ENCODE measurements around the gene NUTF2. TPM values are rescaled to one million over a fixed set of nuclear protein-coding genes. Genes with fewer than 3 reads are reported as not detected.

The NUTF2 gene
- total RNA-seq (100 to 1,000 TPM in 1 of 10 donors, 10 to 100 TPM in 9; 73.9 to 105 (median 80.5) TPM), polyA plus RNA-seq (100 to 1,000 TPM; 186 to 214 TPM)
- long read RNA-seq, donor 1, transcript NUTF2-206 (5 exons, 1,119 nt): minor isoform, 6 of 50 reads
- long read RNA-seq, donor 1, transcript NUTF2-201 (5 exons, 2,321 nt): major isoform, 43 of 50 reads
- long read RNA-seq, donor 1, partial matches to known transcripts: 1 of 50 reads
- long read RNA-seq, donor 1, other reads (novel, unspliced or antisense): 0 of 50 reads
- long read RNA-seq, donor 2, transcript NUTF2-201 (5 exons, 2,321 nt): major isoform, 36 of 47 reads
- long read RNA-seq, donor 2, transcript NUTF2-206 (5 exons, 1,119 nt): minor isoform, 8 of 47 reads
- long read RNA-seq, donor 2, partial matches to known transcripts: 0 of 47 reads
- long read RNA-seq, donor 2, other reads (novel, unspliced or antisense): 1 of 47 reads
- long read RNA-seq, donor 3, transcript NUTF2-208 (1 exons, 2,608 nt): minor isoform, 12 of 47 reads
- long read RNA-seq, donor 3, transcript NUTF2-201 (5 exons, 2,321 nt): major isoform, 25 of 47 reads
- long read RNA-seq, donor 3, transcript NUTF2-206 (5 exons, 1,119 nt): minor isoform, 7 of 47 reads
- long read RNA-seq, donor 3, partial matches to known transcripts: 3 of 47 reads
- long read RNA-seq, donor 3, other reads (novel, unspliced or antisense): 0 of 47 reads

GRCh38 chr16:67846320-67847063 lies at the start of gene NUTF2:
NUTF2 (plus strand) TSS chr16:67846933; CDS start chr16:67865131, 18,198 bp downstream.
- 1% methylated on average over 48 to 57 of the region's 57 CpGs for WGBS, 2 donors

GRCh38 chr16:67800338-67800926 lies 46.3 kb upstream of the NUTF2 start:
- Histone ChIP-seq H3K4me1 (peaks cover 9 to 50% (median 28%) of the 10 kb centered on the region in 9 donors), H3K27ac (peak overlapping the region in 4 of 10 donors; percentile 41 to 71 (median 62)), H3K27me3 (no peaks in the 10 kb centered on the region), H3K4me3 (no peak overlapping the region), H3K36me3 (peaks cover 0 to 88% (median 4%) of the 10 kb centered on the region in 9 donors), H3K9me3 (no peaks in the 10 kb centered on the region)
- WGBS, 2 donors: 62 to 70% methylated on average over 7 of the region's 7 CpGs
- intact Hi-C loops (cut with DNase I): loop anchor here in 2 of 10 donors (10.0 kb wide), 1 partner anchor 126 kb away; no protein-coding TSS in a partner anchor
- ATAC-seq (peak; percentile 76 to 96 (median 82)), DNase-seq (peak in 1 of 2 donors; percentile 66)
- TF ChIP-seq CTCF (IDR thresholded peaks at IDR 0.05): no peak

More at GRCh38 chr16:67846320-67847063, at the start of gene NUTF2:
- H3K4me3 ChIP-seq: peak within 1 kb of the TSS; percentile 55 to 100 (median 96)
- DNase-seq: peak; percentile 96 to 97
- H3K4me1 ChIP-seq: peaks cover 21 to 64% (median 57%) of the 10 kb centered on the region in 9 donors
- peaks cover 0 to 6% (median 0%) of the 10 kb centered on the region in 9 donors for H3K36me3 ChIP-seq
- H3K9me3 ChIP-seq: no peaks in the 10 kb centered on the region
- intact Hi-C loops (cut with DNase I): loop anchor here in 3 of 10 donors (2.0 to 10.0 kb wide), 5 partner anchors 16 to 322 kb away; partner anchors contain the start of genes EDC4 (in 1 of the 3), RANBP10 (in 1 of the 3), RIPOR1 (in 1 of the 3) and TSNAXIP1 (in 1 of the 3)
- peak within 1 kb of the TSS; percentile 90 to 100 (median 97) for H3K27ac ChIP-seq
- TF ChIP-seq CTCF (IDR thresholded peaks at IDR 0.05): no peak
- peak; percentile 84 to 93 (median 89) for ATAC-seq
- H3K27me3 ChIP-seq: no peaks in the 10 kb centered on the region

- Histone ChIP-seq H3K9me3 (no peaks in the 10 kb centered on the region), H3K36me3 (peaks cover 0 to 85% (median 4%) of the 10 kb centered on the region in 9 donors), H3K27ac (no peak overlapping the region), H3K4me1 (peaks cover 11 to 55% (median 33%) of the 10 kb centered on the region in 9 donors), H3K27me3 (no peaks in the 10 kb centered on the region), H3K4me3 (no peak overlapping the region)
- DNase-seq (no peak), ATAC-seq (no peak)
- intact Hi-C loops (cut with DNase I): loop anchor here in 2 of 10 donors (10.0 kb wide), 1 partner anchor 126 kb away; no protein-coding TSS in a partner anchor
- no peak for TF ChIP-seq CTCF (IDR thresholded peaks at IDR 0.05)
- 88 to 92% methylated on average over 1 of the region's 1 CpG for WGBS, 2 donors
Measured at GRCh38 chr16:67801241-67801640, 45.5 kb upstream of the NUTF2 start.
